GM21717 (cell line): ENCODE results near the gene ARHGEF19.
"Not testable (repeated sequence)": the region's sequence is repeated elsewhere in the genome, so short reads cannot be mapped to it uniquely, and the experiment has no call there.

Experiments used
- ATAC-seq: cut with Tn5 transposase; IDR thresholded peaks from one replicate; pipeline ENCODE4 v1.9.1; 2021; ENCODE audit warnings: mild to moderate bottlenecking, moderate library complexity; ENCODE audit not compliant: unreplicated experiment

ARHGEF19 gene

GRCh38 chr1:16222716-16223115 is 10.3 kb upstream of the ARHGEF19 start:
- not testable (repeated sequence) for ATAC-seq

- no peak for ATAC-seq
Observed at GRCh38 chr1:16221499-16221898, 9.0 kb upstream of the ARHGEF19 start.

- no peak for ATAC-seq
Observed at GRCh38 chr1:16219968-16220500, 7.6 kb upstream of the ARHGEF19 start.

- ATAC-seq: no peak
Observed at GRCh38 chr1:16218674-16219071, 6.2 kb upstream of the ARHGEF19 start.

- ATAC-seq: no peak
Observed at GRCh38 chr1:16218014-16218673, 5.7 kb upstream of the ARHGEF19 start.

GRCh38 chr1:16217061-16217785 is 4.8 kb upstream of the ARHGEF19 start:
- peak; percentile 82 for ATAC-seq

- no peak for ATAC-seq
Observed at GRCh38 chr1:16215882-16216753, 3.7 kb upstream of the ARHGEF19 start.

GRCh38 chr1:16215240-16215639 is 2.8 kb upstream of the ARHGEF19 start:
- ATAC-seq: not testable (repeated sequence)

- ATAC-seq: not testable (repeated sequence)
Observed at GRCh38 chr1:16213544-16213943, 1.1 kb upstream of the ARHGEF19 start.

- ATAC-seq: no peak
Observed at GRCh38 chr1:16213013-16213412, 561 bp upstream of the ARHGEF19 start.

- no peak for ATAC-seq
Observed at GRCh38 chr1:16211824-16212223, 628 bp downstream of the ARHGEF19 start.

GRCh38 chr1:16210581-16210980 is 1.9 kb downstream of the ARHGEF19 start:
- ATAC-seq: no peak

GRCh38 chr1:16209847-16210407 is 2.5 kb downstream of the ARHGEF19 start:
- ATAC-seq: no peak

GRCh38 chr1:16209132-16209846 is 3.2 kb downstream of the ARHGEF19 start:
- ATAC-seq: no peak

- no peak for ATAC-seq
Observed at GRCh38 chr1:16208270-16208987, 4.0 kb downstream of the ARHGEF19 start.

GRCh38 chr1:16207318-16208269 is 4.9 kb downstream of the ARHGEF19 start:
- ATAC-seq: no peak

GRCh38 chr1:16206547-16207317 is 5.7 kb downstream of the ARHGEF19 start:
- peak; percentile 68 for ATAC-seq
